Endothelial cell of umbilical vein (primary cell): ENCODE measurements around the gene PRR5. TPM values are rescaled to one million over a fixed set of nuclear protein-coding genes. Genes with fewer than 3 reads are reported as not detected.

Experiments
- BruUV-seq: library from RNA; stranded (reverse); fragments of 400-500 nt; replicated peaks from 2 replicates; lab custom pipeline; 2021; lab: Mats Ljungman, UMichigan
- CTCF ChIA-PET: fragments of 300-600, 350-600 bp; sonication (Branson Sonifier 250); formaldehyde crosslinking; loops from one replicate; lab custom pipeline; 2021; ENCODE audit warnings: antibody characterized with exemption, inconsistent platforms; lab: Charles Lee
- POLR2A ChIA-PET: fragments of 300-600, 350-600 bp; sonication (Branson Sonifier 250); formaldehyde crosslinking; loops from one replicate; lab custom pipeline; 2021; ENCODE audit warnings: antibody characterized with exemption, inconsistent platforms; lab: Charles Lee
- DNase-seq: peaks from one replicate; pipeline ENCODE4 v3.0.0-alpha.2; 2011; ENCODE audit warnings: low read depth, low spot score
- FAIRE-seq: peaks from 2 replicates; lab custom pipeline; 2011; peaks lifted over from hg19 to GRCh38; lab: Jason Lieb, UNC
- H2AFZ ChIP-seq: 2 replicates; pipeline ENCODE4 v1.6.0; 2012; ENCODE audit warnings: low read depth, low read length, control low read depth, inconsistent platforms
- H3K27ac ChIP-seq: 2 replicates; pipeline ENCODE4 v1.5.1; 2011; ENCODE audit warnings: low read depth, mild to moderate bottlenecking, control low read depth, low read length, moderate library complexity; ENCODE audit not compliant: insufficient read depth
- H3K27me3 ChIP-seq, 2 experiments: 2 replicates each; pipeline versions ENCODE4 v1.6.0 to v1.6.1; 2011; ENCODE audit warnings: low read length in 2 of 2, mixed read lengths in 1 of 2; ENCODE audit not compliant: control insufficient read depth in 2 of 2, insufficient read depth in 2 of 2
- H3K36me3 ChIP-seq, 2 experiments: 2 replicates in 1 of 2; 3 replicates in 1 of 2; pipeline ENCODE4 v1.5.1; 2011; ENCODE audit warnings: low read length in 2 of 2, mild to moderate bottlenecking in 1 of 2, moderate library complexity in 1 of 2; ENCODE audit not compliant: control insufficient read depth in 2 of 2, insufficient read depth in 2 of 2; ENCODE audit errors: extremely low read depth in 1 of 2
- H3K4me1 ChIP-seq: 3 replicates; pipeline ENCODE4 v1.5.1; 2011; ENCODE audit warnings: mild to moderate bottlenecking, low read length; ENCODE audit not compliant: control insufficient read depth, insufficient read depth; ENCODE audit errors: extremely low read depth
- H3K4me2 ChIP-seq: 2 replicates; pipeline ENCODE4 v1.6.1; 2011; ENCODE audit warnings: low read length, control low read depth, mixed read lengths; ENCODE audit not compliant: insufficient read depth
- H3K4me3 ChIP-seq, 3 experiments: fragments of 200-600 bp in 1 of 3; sonication (generic), shearing (Covaris generic) in 1 of 3; replicated peaks in 1 of 3; 2 replicates each; pipeline ENCODE4 v1.5.1; 2011 to 2016; ENCODE audit warnings: control low read depth in 3 of 3, low read length in 3 of 3, mild to moderate bottlenecking in 2 of 3, inconsistent platforms in 1 of 3, low read depth in 1 of 3, moderate library complexity in 1 of 3; ENCODE audit not compliant: insufficient read depth in 1 of 3
- H3K79me2 ChIP-seq: 2 replicates; pipeline ENCODE4 v1.6.0; 2012; ENCODE audit warnings: low read length, inconsistent platforms; ENCODE audit not compliant: control insufficient read depth, insufficient read depth
- H3K9ac ChIP-seq: replicated peaks from 2 replicates; pipeline ENCODE3; 2011; ENCODE audit warnings: low read length, control low read depth; ENCODE audit not compliant: insufficient read depth; ENCODE audit errors: extremely low read depth
- H3K9me1 ChIP-seq: replicated peaks from 3 replicates; pipeline ENCODE4 v1.6.0; 2011; ENCODE audit warnings: mild to moderate bottlenecking, low read length; ENCODE audit not compliant: control insufficient read depth, insufficient read depth; ENCODE audit errors: extremely low read depth
- H3K9me3 ChIP-seq: replicated peaks from 2 replicates; pipeline ENCODE4 v1.5.1; 2012; ENCODE audit warnings: low read length, inconsistent platforms; ENCODE audit not compliant: control insufficient read depth, insufficient read depth
- H4K20me1 ChIP-seq: replicated peaks from 2 replicates; pipeline ENCODE3; 2011; ENCODE audit warnings: mild to moderate bottlenecking, low read length; ENCODE audit not compliant: control insufficient read depth, insufficient read depth; ENCODE audit errors: extremely low read depth
- EZH2 ChIP-seq: IDR thresholded peaks from 2 replicates; pipeline ENCODE4 v1.6.1; 2012; ENCODE audit warnings: borderline replicate concordance, low read depth, mild to moderate bottlenecking, moderate library complexity, low read length, inconsistent platforms; ENCODE audit not compliant: severe bottlenecking
- FOS ChIP-seq: IDR thresholded peaks from 2 replicates; pipeline ENCODE4 v1.6.1; 2011; ENCODE audit warnings: mild to moderate bottlenecking, low read length, moderate library complexity, borderline replicate concordance; ENCODE audit not compliant: insufficient read depth
- GATA2 ChIP-seq: IDR thresholded peaks from 2 replicates; pipeline ENCODE4 v1.7.0; 2011; ENCODE audit warnings: low read depth, mild to moderate bottlenecking, moderate library complexity, mixed read lengths, low read length; ENCODE audit not compliant: insufficient read length, insufficient read depth
- JUN ChIP-seq: IDR thresholded peaks from 2 replicates; pipeline ENCODE4 v1.6.1; 2011; ENCODE audit warnings: borderline replicate concordance, low read depth; ENCODE audit not compliant: insufficient read length, insufficient read depth
- MYC ChIP-seq: IDR thresholded peaks from one replicate; pipeline ENCODE4 v1.6.1; 2011; ENCODE audit warnings: mild to moderate bottlenecking, low read depth, low read length
- POLR2A ChIP-seq: IDR thresholded peaks from 2 replicates; pipeline ENCODE4 v1.6.1; 2012; ENCODE audit warnings: low read depth, mild to moderate bottlenecking, control low read depth, low read length
- POLR2AphosphoS5 ChIP-seq: IDR thresholded peaks from 2 replicates; pipeline ENCODE4 v1.6.1; 2012; ENCODE audit warnings: low read depth, mild to moderate bottlenecking, control low read depth, low read length, moderate library complexity; ENCODE audit not compliant: insufficient read depth
- dilution Hi-C: fragments of 300-500 bp; cut with MboI; formaldehyde crosslinking; loops from one replicate; pipeline ENCODE4 v1.15.0; 2019; ENCODE audit warnings: low sequenced_read_pairs; ENCODE audit not compliant: extremely low pct_ligation_motif_present
- intact Hi-C: fragments of 100-400 bp; cut with micrococcal nuclease; formaldehyde crosslinking; loops from one replicate; pipeline ENCODE4 v1.10.0; 2022
- polyA plus RNA-seq, 4 experiments: library from polyadenylated mRNA; depleted of rRNA in 3 of 4; stranded (reverse) in 3 of 4; unstranded in 1 of 4; fragments of >200 nt; gene quantifications; 2 replicates each; pipeline versions ENCODE4 v1.2.1 to v1.2.3, GENCODE V29; 2011 to 2012; ENCODE audit warnings: missing spikeins in 1 of 4
- total RNA-seq: library from RNA; stranded (reverse); gene quantifications from 2 replicates; pipeline ENCODE4 v1.2.3, GENCODE V29; 2021
- TF ChIP-seq, protein P1 (sequence below): IDR thresholded peaks from 2 replicates; pipeline ENCODE4 v1.6.1; 2011; ENCODE audit not compliant: insufficient read depth, insufficient read length
- TF ChIP-seq, protein P2 (sequence below), 2 donors: IDR thresholded peaks; 1 replicate in 1 of 2; 2 replicates in 1 of 2; pipeline ENCODE4 v1.5.1; 2011; ENCODE audit warnings: low read length in 2 of 2, mild to moderate bottlenecking in 2 of 2, moderate library complexity in 2 of 2, control low read depth in 1 of 2, inconsistent platforms in 1 of 2, low read depth in 1 of 2; ENCODE audit not compliant: insufficient read depth in 1 of 2; ENCODE audit errors: extremely low read depth in 1 of 2

PRR5 gene
- total and polyA plus RNA-seq, 2 donors (not counting 3 experiments of a cell fraction or from before 2014, with no cell fraction given) = 4.3 to 9.0 TPM

DNA sequence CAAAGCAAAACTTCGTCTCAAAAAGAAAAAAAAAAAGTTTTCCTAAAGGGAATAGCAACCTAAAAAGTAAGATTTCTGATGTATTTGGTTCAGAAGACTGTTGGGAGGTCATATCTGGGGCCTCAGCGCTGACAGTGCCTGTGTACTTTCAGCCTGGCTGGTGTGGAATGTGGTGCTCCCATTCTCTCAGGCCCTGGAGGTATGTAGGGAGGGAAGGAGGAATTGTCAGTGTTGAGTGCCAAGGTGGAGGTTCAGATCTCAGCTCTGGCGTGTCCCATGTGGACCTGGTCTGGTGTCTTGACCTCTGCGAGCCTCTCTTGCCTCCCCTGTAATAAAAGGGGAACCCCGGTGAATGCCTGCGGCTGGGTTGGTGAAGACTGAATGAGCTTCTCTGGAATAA, 22.4 kb downstream of the PRR5 start:
- TF ChIP-seq, protein P1, sequence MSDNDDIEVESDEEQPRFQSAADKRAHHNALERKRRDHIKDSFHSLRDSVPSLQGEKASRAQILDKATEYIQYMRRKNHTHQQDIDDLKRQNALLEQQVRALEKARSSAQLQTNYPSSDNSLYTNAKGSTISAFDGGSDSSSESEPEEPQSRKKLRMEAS = no peak
- TF ChIP-seq GATA2 (no peak), FOS (no peak), POLR2AphosphoS5 (no peak), MYC (no peak), POLR2A (no peak), EZH2 (no peak), JUN (no peak)
- TF ChIP-seq, protein P2, sequence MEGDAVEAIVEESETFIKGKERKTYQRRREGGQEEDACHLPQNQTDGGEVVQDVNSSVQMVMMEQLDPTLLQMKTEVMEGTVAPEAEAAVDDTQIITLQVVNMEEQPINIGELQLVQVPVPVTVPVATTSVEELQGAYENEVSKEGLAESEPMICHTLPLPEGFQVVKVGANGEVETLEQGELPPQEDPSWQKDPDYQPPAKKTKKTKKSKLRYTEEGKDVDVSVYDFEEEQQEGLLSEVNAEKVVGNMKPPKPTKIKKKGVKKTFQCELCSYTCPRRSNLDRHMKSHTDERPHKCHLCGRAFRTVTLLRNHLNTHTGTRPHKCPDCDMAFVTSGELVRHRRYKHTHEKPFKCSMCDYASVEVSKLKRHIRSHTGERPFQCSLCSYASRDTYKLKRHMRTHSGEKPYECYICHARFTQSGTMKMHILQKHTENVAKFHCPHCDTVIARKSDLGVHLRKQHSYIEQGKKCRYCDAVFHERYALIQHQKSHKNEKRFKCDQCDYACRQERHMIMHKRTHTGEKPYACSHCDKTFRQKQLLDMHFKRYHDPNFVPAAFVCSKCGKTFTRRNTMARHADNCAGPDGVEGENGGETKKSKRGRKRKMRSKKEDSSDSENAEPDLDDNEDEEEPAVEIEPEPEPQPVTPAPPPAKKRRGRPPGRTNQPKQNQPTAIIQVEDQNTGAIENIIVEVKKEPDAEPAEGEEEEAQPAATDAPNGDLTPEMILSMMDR (IDR thresholded peaks at IDR 0.05; ENCODE audit: extremely low read depth in 1 of 2, insufficient read depth in 1 of 2, low read depth in 1 of 2, low read length in 2 of 2) = no peak
- no TSS peak for BruUV-seq

More for the DNA sequence above, 22.4 kb downstream of the PRR5 start:
- Histone ChIP-seq H3K4me2 (no peak overlapping the region), H2AFZ (no peak overlapping the region), H3K27me3 (no peaks in the 10 kb centered on the region), H3K9ac (no peak overlapping the region), H4K20me1 (no peaks in the 10 kb centered on the region), H3K36me3 (no peaks in the 10 kb centered on the region), H3K4me1 (no peaks in the 10 kb centered on the region), H3K79me2 (no peaks in the 10 kb centered on the region), H3K27ac (no peak overlapping the region), H3K4me3 (no peak overlapping the region), H3K9me1 (no peaks in the 10 kb centered on the region), H3K9me3 (no peaks in the 10 kb centered on the region)
- FAIRE-seq (no peak), DNase-seq (no peak)
- intact Hi-C loops = no loop called here
- POLR2A ChIA-PET = no interaction called here
- dilution Hi-C loops = no loop called here
- CTCF ChIA-PET = interaction anchor here (0.5 to 2.0 kb wide), 2 partner anchors 40 to 700 kb away, joined by 3 to 6 read pairs; no protein-coding TSS in a partner anchor
